Liver (tissue), 9 donors: ENCODE data around the gene PCNX3. TPM values are rescaled to one million over a fixed set of nuclear protein-coding genes. Genes with fewer than 3 reads are reported as not detected.

Experiments
- DNase-seq: peaks from one replicate; pipeline ENCODE4 v3.0.0-alpha.2; 2017; ENCODE audit warnings: low spot score
- H3K27ac ChIP-seq, 2 donors: one replicate each; pipeline ENCODE4 v1.7.0; 2013; ENCODE audit warnings: inconsistent platforms in 2 of 2, low read length in 2 of 2, control low read depth in 1 of 2, low read depth in 1 of 2, mild to moderate bottlenecking in 1 of 2
- H3K27me3 ChIP-seq, 4 donors: one replicate each; pipeline versions ENCODE4 v1.6.1 to v1.7.0; 2013; ENCODE audit warnings: low read length in 3 of 4, inconsistent platforms in 1 of 4, mild to moderate bottlenecking in 1 of 4, moderate library complexity in 1 of 4; ENCODE audit not compliant: control insufficient read depth in 4 of 4, insufficient read depth in 4 of 4
- H3K36me3 ChIP-seq, 4 donors: one replicate each; pipeline versions ENCODE4 v1.6.1 to v1.7.0; 2013; ENCODE audit warnings: low read length in 3 of 4, mild to moderate bottlenecking in 3 of 4, low read depth in 1 of 4, moderate library complexity in 1 of 4; ENCODE audit not compliant: control insufficient read depth in 4 of 4, insufficient read depth in 3 of 4
- H3K4me1 ChIP-seq, 4 donors: one replicate each; pipeline versions ENCODE4 v1.6.1 to v1.7.0; 2013; ENCODE audit warnings: low read length in 3 of 4, mild to moderate bottlenecking in 3 of 4, moderate library complexity in 1 of 4; ENCODE audit not compliant: control insufficient read depth in 4 of 4, insufficient read depth in 4 of 4
- H3K4me3 ChIP-seq, 3 donors: one replicate each; pipeline versions ENCODE4 v1.6.1 to v1.7.0; 2013; ENCODE audit warnings: low read length in 3 of 3, control low read depth in 1 of 3, low read depth in 1 of 3, mild to moderate bottlenecking in 1 of 3
- H3K9ac ChIP-seq, 2 donors: one replicate each; pipeline ENCODE4 v1.7.0; 2013; ENCODE audit warnings: low read length in 2 of 2, mild to moderate bottlenecking in 2 of 2, moderate library complexity in 2 of 2, control low read depth in 1 of 2, low read depth in 1 of 2
- H3K9me3 ChIP-seq, 4 donors: one replicate each; pipeline versions ENCODE4 v1.6.1 to v1.7.0; 2013; ENCODE audit warnings: low read length in 3 of 4; ENCODE audit not compliant: control insufficient read depth in 4 of 4
- EGR1 ChIP-seq, 2 donors: IDR thresholded peaks; 2 replicates each; pipeline ENCODE4 v1.6.1; 2016 to 2018; ENCODE audit warnings: antibody characterized with exemption in 2 of 2, low read depth in 2 of 2
- FOXA1 ChIP-seq: IDR thresholded peaks from 2 replicates; pipeline ENCODE4 v1.6.1; 2016; ENCODE audit warnings: antibody characterized with exemption
- FOXA2 ChIP-seq: IDR thresholded peaks from 2 replicates; pipeline ENCODE4 v1.6.1; 2016; ENCODE audit warnings: antibody characterized with exemption
- GABPA ChIP-seq, 2 donors: IDR thresholded peaks in 1 of 2; conservative IDR thresholded peaks in 1 of 2; 2 replicates each; pipeline ENCODE4 v1.6.1; 2016; ENCODE audit warnings: antibody characterized with exemption in 2 of 2, mild to moderate bottlenecking in 1 of 2, moderate library complexity in 1 of 2
- HNF4A ChIP-seq, 2 donors: conservative IDR thresholded peaks; 2 replicates each; pipeline ENCODE4 v1.6.1; 2016; ENCODE audit warnings: antibody characterized with exemption in 2 of 2, mild to moderate bottlenecking in 2 of 2
- HNF4G ChIP-seq: IDR thresholded peaks from 2 replicates; pipeline ENCODE4 v1.6.1; 2016; ENCODE audit warnings: antibody characterized with exemption
- JUND ChIP-seq, 2 donors: IDR thresholded peaks; 2 replicates each; pipeline ENCODE4 v1.6.1; 2016; ENCODE audit warnings: antibody characterized with exemption in 2 of 2
- NR2F2 ChIP-seq: IDR thresholded peaks from 2 replicates; pipeline ENCODE4 v1.6.1; 2016; ENCODE audit warnings: antibody characterized with exemption
- RAD21 ChIP-seq, 2 donors: IDR thresholded peaks; 2 replicates each; pipeline ENCODE4 v1.6.1; 2016; ENCODE audit warnings: antibody characterized with exemption in 2 of 2, mild to moderate bottlenecking in 2 of 2
- RXRA ChIP-seq, 2 donors: IDR thresholded peaks; 2 replicates each; pipeline ENCODE4 v1.6.1; 2017 to 2018; ENCODE audit warnings: antibody characterized with exemption in 2 of 2, mild to moderate bottlenecking in 1 of 2
- SP1 ChIP-seq: IDR thresholded peaks from 2 replicates; pipeline ENCODE4 v1.6.1; 2018; ENCODE audit warnings: antibody characterized with exemption, mild to moderate bottlenecking
- TAF1 ChIP-seq: conservative IDR thresholded peaks from 2 replicates; pipeline ENCODE4 v1.6.1; 2016; ENCODE audit warnings: antibody characterized with exemption, mild to moderate bottlenecking
- YY1 ChIP-seq: IDR thresholded peaks from 2 replicates; pipeline ENCODE4 v1.6.1; 2016; ENCODE audit warnings: antibody characterized with exemption, mild to moderate bottlenecking
- WGBS: extraction: QIAGEN DNeasy Blood & Tissue Kit; methylation state at CpG from one replicate; pipeline ENCODE4 v1.1.7; 2013; 5-methylcytosine and 5-hydroxymethylcytosine counted together
- polyA plus RNA-seq, 2 donors: library from polyadenylated mRNA; stranded (reverse) in 1 of 2; unstranded in 1 of 2; fragments of 200-250 nt in 1 of 2; fragments of >200 nt in 1 of 2; fragmentation: Nextera tagmentation in 1 of 2; extraction: Ambion mirVana in 1 of 2; gene quantifications; one replicate each; pipeline versions ENCODE4 v1.2.1 to v1.2.3, GENCODE V29; 2013 to 2015
- total RNA-seq, 2 donors: library from RNA; depleted of rRNA; stranded (reverse); fragments of >200 nt; gene quantifications; one replicate each; pipeline ENCODE4 v1.2.3, GENCODE V29; 2014
- TF ChIP-seq, protein P1 (sequence below): IDR thresholded peaks from 2 replicates; pipeline ENCODE4 v1.6.1; 2016; ENCODE audit warnings: antibody characterized with exemption
- TF ChIP-seq, protein P2 (sequence below): fragments of 150-350 bp; IDR thresholded peaks from 2 replicates; pipeline ENCODE4 v1.5.1; 2017; ENCODE audit warnings: improper control_type of control experiment, low read depth, low read length; ENCODE audit not compliant: missing input control
- TF ChIP-seq, protein P3 (sequence below): IDR thresholded peaks from 2 replicates; pipeline ENCODE4 v1.6.1; 2016; ENCODE audit warnings: antibody characterized with exemption
- TF ChIP-seq, protein P4 (sequence below): IDR thresholded peaks from 2 replicates; pipeline ENCODE4 v1.6.1; 2016; ENCODE audit warnings: antibody characterized with exemption, mild to moderate bottlenecking
- TF ChIP-seq, protein P5 (sequence below): IDR thresholded peaks from 2 replicates; pipeline ENCODE4 v1.6.1; 2016; ENCODE audit warnings: antibody characterized with exemption
- donor health status: healthy.
- donor health status: healthy.
- donor health status: healthy.
- donor health status: healthy.
- donor health status: healthy.

PCNX3 gene
- total and polyA plus RNA-seq, 4 donors: 4.7 to 13.4 (median 12.1) TPM

DNA sequence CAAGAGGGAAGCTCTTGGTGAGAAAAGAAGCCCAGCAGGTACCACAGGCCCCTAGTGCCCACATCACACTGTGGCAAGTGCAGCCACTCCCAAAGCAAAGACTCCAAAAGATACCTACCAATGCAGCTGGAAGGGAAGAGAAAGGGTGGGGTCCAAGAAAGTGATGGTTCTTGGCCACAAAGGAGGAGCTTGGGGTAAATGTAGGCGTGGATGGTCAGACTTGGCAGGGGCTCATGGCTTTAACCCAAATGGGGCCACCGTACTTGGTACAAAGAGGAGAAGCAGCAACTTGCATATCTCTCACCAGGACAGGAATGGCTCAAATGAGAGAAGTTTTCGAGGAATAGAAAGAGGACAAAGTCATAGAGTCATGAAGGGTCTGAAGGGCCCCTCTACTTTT, 6.3 kb upstream of the PCNX3 start:
- DNase-seq: no peak
- Histone ChIP-seq H3K4me3 (no peak overlapping the region), H3K9me3 (no peaks in the 10 kb centered on the region), H3K27ac (no peak overlapping the region), H3K9ac (no peak overlapping the region), H3K4me1 (peaks cover 10 to 48% (median 35%) of the 10 kb centered on the region in 4 donors), H3K36me3 (peaks cover 9 to 37% (median 19%) of the 10 kb centered on the region in 4 donors), H3K27me3 (no peaks in the 10 kb centered on the region)
- 67% methylated on average over 3 of the region's 3 CpGs for WGBS
- TF ChIP-seq FOXA2: no peak
- TF ChIP-seq, protein P1, sequence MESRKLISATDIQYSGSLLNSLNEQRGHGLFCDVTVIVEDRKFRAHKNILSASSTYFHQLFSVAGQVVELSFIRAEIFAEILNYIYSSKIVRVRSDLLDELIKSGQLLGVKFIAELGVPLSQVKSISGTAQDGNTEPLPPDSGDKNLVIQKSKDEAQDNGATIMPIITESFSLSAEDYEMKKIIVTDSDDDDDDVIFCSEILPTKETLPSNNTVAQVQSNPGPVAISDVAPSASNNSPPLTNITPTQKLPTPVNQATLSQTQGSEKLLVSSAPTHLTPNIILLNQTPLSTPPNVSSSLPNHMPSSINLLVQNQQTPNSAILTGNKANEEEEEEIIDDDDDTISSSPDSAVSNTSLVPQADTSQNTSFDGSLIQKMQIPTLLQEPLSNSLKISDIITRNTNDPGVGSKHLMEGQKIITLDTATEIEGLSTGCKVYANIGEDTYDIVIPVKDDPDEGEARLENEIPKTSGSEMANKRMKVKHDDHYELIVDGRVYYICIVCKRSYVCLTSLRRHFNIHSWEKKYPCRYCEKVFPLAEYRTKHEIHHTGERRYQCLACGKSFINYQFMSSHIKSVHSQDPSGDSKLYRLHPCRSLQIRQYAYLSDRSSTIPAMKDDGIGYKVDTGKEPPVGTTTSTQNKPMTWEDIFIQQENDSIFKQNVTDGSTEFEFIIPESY: no peak
- TF ChIP-seq JUND (IDR thresholded peaks at IDR 0.05): no peak

DNA sequence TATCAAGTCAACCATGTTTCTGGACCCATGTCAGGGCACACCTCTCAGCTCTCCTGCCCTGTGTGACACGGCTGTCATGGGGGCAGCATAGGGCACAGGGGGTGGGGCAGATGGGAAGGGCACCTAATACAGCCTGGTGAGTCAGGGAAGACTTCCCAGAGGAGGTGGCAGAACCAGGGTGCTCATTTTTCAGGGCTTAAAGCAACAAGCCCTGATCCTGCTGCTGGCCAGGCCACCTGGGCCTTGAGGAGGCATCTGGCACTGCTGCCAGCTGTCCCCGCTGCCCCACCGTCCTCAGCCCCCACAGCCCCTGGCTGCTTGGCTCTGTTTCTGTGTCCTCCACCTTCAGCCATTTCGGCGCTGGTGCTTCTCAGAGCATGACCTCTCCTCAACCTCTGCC, 5.9 kb upstream of the PCNX3 start:
- DNase-seq: no peak
- no peak overlapping the region for H3K27ac ChIP-seq
- H3K27me3 ChIP-seq: no peaks in the 10 kb centered on the region
- no peak overlapping the region for H3K9ac ChIP-seq
- no peak for TF ChIP-seq HNF4G
- WGBS: 79% methylated on average over 5 of the region's 5 CpGs
- H3K36me3 ChIP-seq: peaks cover 8 to 33% (median 15%) of the 10 kb centered on the region in 4 donors
- H3K9me3 ChIP-seq: no peaks in the 10 kb centered on the region
- no peak overlapping the region for H3K4me3 ChIP-seq
- peaks cover 10 to 52% (median 35%) of the 10 kb centered on the region in 4 donors for H3K4me1 ChIP-seq

DNA sequence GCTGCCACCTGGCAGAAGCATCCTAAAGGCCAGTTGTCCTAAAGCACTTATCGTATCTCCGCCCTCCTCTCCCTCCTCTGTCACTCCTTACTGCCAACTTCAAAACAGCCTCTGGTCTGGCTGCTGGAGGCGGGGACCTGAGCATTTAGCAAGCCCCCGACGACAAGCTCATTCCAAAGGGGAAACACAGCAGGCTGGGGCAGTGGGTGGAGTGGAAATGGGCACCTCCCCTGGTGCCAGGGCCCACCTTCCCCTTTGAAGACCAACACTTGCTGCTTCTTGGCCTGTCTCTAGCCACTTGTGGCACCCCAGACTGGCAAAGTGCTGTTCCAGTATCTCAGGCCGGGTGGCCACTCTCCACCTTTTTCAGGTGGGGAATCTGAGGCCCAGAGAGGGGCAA, 5.2 kb upstream of the PCNX3 start:
- H3K9me3 ChIP-seq: no peaks in the 10 kb centered on the region
- whole genome bisulfite sequencing: 70% methylated on average over 6 of the region's 6 CpGs
- peak overlapping the region in 1 of 2 donors; percentile 64 for H3K27ac ChIP-seq
- no peak for TF ChIP-seq FOXA2
- TF ChIP-seq, protein P2, sequence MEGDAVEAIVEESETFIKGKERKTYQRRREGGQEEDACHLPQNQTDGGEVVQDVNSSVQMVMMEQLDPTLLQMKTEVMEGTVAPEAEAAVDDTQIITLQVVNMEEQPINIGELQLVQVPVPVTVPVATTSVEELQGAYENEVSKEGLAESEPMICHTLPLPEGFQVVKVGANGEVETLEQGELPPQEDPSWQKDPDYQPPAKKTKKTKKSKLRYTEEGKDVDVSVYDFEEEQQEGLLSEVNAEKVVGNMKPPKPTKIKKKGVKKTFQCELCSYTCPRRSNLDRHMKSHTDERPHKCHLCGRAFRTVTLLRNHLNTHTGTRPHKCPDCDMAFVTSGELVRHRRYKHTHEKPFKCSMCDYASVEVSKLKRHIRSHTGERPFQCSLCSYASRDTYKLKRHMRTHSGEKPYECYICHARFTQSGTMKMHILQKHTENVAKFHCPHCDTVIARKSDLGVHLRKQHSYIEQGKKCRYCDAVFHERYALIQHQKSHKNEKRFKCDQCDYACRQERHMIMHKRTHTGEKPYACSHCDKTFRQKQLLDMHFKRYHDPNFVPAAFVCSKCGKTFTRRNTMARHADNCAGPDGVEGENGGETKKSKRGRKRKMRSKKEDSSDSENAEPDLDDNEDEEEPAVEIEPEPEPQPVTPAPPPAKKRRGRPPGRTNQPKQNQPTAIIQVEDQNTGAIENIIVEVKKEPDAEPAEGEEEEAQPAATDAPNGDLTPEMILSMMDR: no peak
- no peak for TF ChIP-seq RAD21 (IDR thresholded peaks at IDR 0.05)
- no peak for TF ChIP-seq HNF4A (conservative IDR thresholded peaks at IDR 0.05)
- no peak for TF ChIP-seq JUND (IDR thresholded peaks at IDR 0.05)
- TF ChIP-seq FOXA1: no peak
- no peak for TF ChIP-seq NR2F2
- TF ChIP-seq, protein P3, sequence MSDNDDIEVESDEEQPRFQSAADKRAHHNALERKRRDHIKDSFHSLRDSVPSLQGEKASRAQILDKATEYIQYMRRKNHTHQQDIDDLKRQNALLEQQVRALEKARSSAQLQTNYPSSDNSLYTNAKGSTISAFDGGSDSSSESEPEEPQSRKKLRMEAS: no peak
- no peak for TF ChIP-seq GABPA (IDR thresholded peaks at IDR 0.05 in 1 of 2, conservative IDR thresholded peaks at IDR 0.05 in 1 of 2)
- TF ChIP-seq HNF4G: no peak
- no peak for TF ChIP-seq EGR1 (IDR thresholded peaks at IDR 0.05; ENCODE audit: low read depth in 2 of 2)
- no peak for TF ChIP-seq YY1
- no peak for TF ChIP-seq RXRA (IDR thresholded peaks at IDR 0.05)
- TF ChIP-seq SP1: no peak
- TF ChIP-seq, protein P4, sequence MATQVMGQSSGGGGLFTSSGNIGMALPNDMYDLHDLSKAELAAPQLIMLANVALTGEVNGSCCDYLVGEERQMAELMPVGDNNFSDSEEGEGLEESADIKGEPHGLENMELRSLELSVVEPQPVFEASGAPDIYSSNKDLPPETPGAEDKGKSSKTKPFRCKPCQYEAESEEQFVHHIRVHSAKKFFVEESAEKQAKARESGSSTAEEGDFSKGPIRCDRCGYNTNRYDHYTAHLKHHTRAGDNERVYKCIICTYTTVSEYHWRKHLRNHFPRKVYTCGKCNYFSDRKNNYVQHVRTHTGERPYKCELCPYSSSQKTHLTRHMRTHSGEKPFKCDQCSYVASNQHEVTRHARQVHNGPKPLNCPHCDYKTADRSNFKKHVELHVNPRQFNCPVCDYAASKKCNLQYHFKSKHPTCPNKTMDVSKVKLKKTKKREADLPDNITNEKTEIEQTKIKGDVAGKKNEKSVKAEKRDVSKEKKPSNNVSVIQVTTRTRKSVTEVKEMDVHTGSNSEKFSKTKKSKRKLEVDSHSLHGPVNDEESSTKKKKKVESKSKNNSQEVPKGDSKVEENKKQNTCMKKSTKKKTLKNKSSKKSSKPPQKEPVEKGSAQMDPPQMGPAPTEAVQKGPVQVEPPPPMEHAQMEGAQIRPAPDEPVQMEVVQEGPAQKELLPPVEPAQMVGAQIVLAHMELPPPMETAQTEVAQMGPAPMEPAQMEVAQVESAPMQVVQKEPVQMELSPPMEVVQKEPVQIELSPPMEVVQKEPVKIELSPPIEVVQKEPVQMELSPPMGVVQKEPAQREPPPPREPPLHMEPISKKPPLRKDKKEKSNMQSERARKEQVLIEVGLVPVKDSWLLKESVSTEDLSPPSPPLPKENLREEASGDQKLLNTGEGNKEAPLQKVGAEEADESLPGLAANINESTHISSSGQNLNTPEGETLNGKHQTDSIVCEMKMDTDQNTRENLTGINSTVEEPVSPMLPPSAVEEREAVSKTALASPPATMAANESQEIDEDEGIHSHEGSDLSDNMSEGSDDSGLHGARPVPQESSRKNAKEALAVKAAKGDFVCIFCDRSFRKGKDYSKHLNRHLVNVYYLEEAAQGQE: no peak
- no peak for TF ChIP-seq TAF1
- TF ChIP-seq, protein P1: no peak
- TF ChIP-seq, protein P5, sequence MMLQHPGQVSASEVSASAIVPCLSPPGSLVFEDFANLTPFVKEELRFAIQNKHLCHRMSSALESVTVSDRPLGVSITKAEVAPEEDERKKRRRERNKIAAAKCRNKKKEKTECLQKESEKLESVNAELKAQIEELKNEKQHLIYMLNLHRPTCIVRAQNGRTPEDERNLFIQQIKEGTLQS: no peak
- peaks cover 3 to 25% (median 10%) of the 10 kb centered on the region in 4 donors for H3K36me3 ChIP-seq
- DNase-seq: no peak
- peaks cover 10 to 52% (median 35%) of the 10 kb centered on the region in 4 donors for H3K4me1 ChIP-seq
- no peaks in the 10 kb centered on the region for H3K27me3 ChIP-seq
- H3K9ac ChIP-seq: peak overlapping the region in 1 of 2 donors; percentile 22
- H3K4me3 ChIP-seq: no peak overlapping the region
